H9 (cell line): ENCODE measurements around the gene FLT1. TPM values are rescaled to one million over a fixed set of nuclear protein-coding genes. Genes with fewer than 3 reads are reported as not detected.

ENCODE experiments used
- DNase-seq: peaks from one replicate; pipeline ENCODE4 v3.0.0-alpha.2; 2017
- H2AFZ ChIP-seq: one replicate; pipeline ENCODE4 v1.6.1; 2013; ENCODE audit warnings: mild to moderate bottlenecking, low read length, control low read depth, moderate library complexity
- H2AK5ac ChIP-seq: 2 replicates; pipeline ENCODE4 v1.6.1; 2013; ENCODE audit warnings: low read length, control low read depth, mixed read lengths; ENCODE audit not compliant: insufficient read length
- H2BK120ac ChIP-seq: one replicate; pipeline ENCODE4 v1.6.1; 2013; ENCODE audit warnings: low read depth, mild to moderate bottlenecking, low read length, control low read depth, inconsistent platforms; ENCODE audit not compliant: poor library complexity, severe bottlenecking
- H2BK12ac ChIP-seq: 2 replicates; pipeline ENCODE4 v1.6.1; 2013; ENCODE audit warnings: low read length, control low read depth, mixed read lengths, low read depth; ENCODE audit not compliant: insufficient read length
- H2BK15ac ChIP-seq: 2 replicates; pipeline ENCODE4 v1.6.1; 2013; ENCODE audit warnings: low read depth, low read length, control low read depth
- H2BK20ac ChIP-seq: one replicate; pipeline ENCODE4 v1.6.1; 2013; ENCODE audit warnings: low read depth, mild to moderate bottlenecking, low read length, control low read depth, inconsistent platforms; ENCODE audit not compliant: poor library complexity, severe bottlenecking
- H2BK5ac ChIP-seq: 2 replicates; pipeline ENCODE4 v1.6.1; 2013; ENCODE audit warnings: low read length, control low read depth, mixed read lengths; ENCODE audit not compliant: insufficient read length
- H3K14ac ChIP-seq: 2 replicates; pipeline ENCODE4 v1.6.1; 2013; ENCODE audit warnings: low read length, control low read depth; ENCODE audit not compliant: insufficient read depth
- H3K18ac ChIP-seq: 2 replicates; pipeline ENCODE4 v1.6.1; 2013; ENCODE audit warnings: low read depth, mild to moderate bottlenecking, mixed read lengths, low read length, control low read depth; ENCODE audit not compliant: insufficient read length
- H3K23ac ChIP-seq: 2 replicates; pipeline ENCODE4 v1.6.1; 2013; ENCODE audit warnings: low read length, control low read depth, mixed read lengths, low read depth; ENCODE audit not compliant: insufficient read length
- H3K23me2 ChIP-seq: 2 replicates; pipeline ENCODE4 v1.6.1; 2013; ENCODE audit warnings: low read depth, mild to moderate bottlenecking, mixed read lengths, low read length, control low read depth; ENCODE audit not compliant: insufficient read length, poor library complexity, severe bottlenecking
- H3K27ac ChIP-seq: 2 replicates; pipeline ENCODE4 v1.5.1; 2013; ENCODE audit warnings: low read length, control low read depth, mixed read lengths, low read depth; ENCODE audit not compliant: insufficient read length
- H3K27me3 ChIP-seq: 2 replicates; pipeline ENCODE4 v1.6.1; 2013; ENCODE audit warnings: low read length, control low read depth, inconsistent platforms; ENCODE audit not compliant: insufficient read depth
- H3K4ac ChIP-seq: 2 replicates; pipeline ENCODE4 v1.6.1; 2013; ENCODE audit warnings: low read depth, mild to moderate bottlenecking, control low read depth, inconsistent platforms, low read length, moderate library complexity
- H3K4me1 ChIP-seq: 2 replicates; pipeline ENCODE4 v1.6.1; 2013; ENCODE audit warnings: low read length, control low read depth, inconsistent platforms; ENCODE audit not compliant: insufficient read depth
- H3K4me2 ChIP-seq: 2 replicates; pipeline ENCODE4 v1.6.1; 2013; ENCODE audit warnings: low read length, control low read depth, mixed read lengths; ENCODE audit not compliant: insufficient read length, insufficient read depth
- H3K56ac ChIP-seq: 2 replicates; pipeline ENCODE4 v1.6.1; 2013; ENCODE audit warnings: low read depth, mild to moderate bottlenecking, mixed read lengths, low read length, control low read depth; ENCODE audit not compliant: insufficient read length
- H3K79me1 ChIP-seq: 2 replicates; pipeline ENCODE4 v1.6.1; 2013; ENCODE audit warnings: low read depth, mild to moderate bottlenecking, moderate library complexity, low read length, control low read depth, inconsistent platforms; ENCODE audit not compliant: insufficient read depth, poor library complexity, severe bottlenecking
- H3K79me2 ChIP-seq: 2 replicates; pipeline ENCODE4 v1.6.1; 2013; ENCODE audit warnings: low read length, control low read depth, inconsistent platforms; ENCODE audit not compliant: insufficient read depth
- H3K9ac ChIP-seq: 2 replicates; pipeline ENCODE4 v1.6.1; 2013; ENCODE audit warnings: low read length, control low read depth, mixed read lengths; ENCODE audit not compliant: insufficient read length; ENCODE audit errors: extremely low read depth
- H3K9me3 ChIP-seq: one replicate; pipeline ENCODE4 v1.6.1; 2013; ENCODE audit warnings: low read depth, low read length, inconsistent platforms; ENCODE audit not compliant: control insufficient read depth
- H3T11ph ChIP-seq: one replicate; pipeline ENCODE4 v1.6.1; 2013; ENCODE audit warnings: mild to moderate bottlenecking, low read length, control low read depth, inconsistent platforms
- H4K20me1 ChIP-seq: one replicate; pipeline ENCODE4 v1.6.1; 2013; ENCODE audit not compliant: control insufficient read depth, insufficient read length, insufficient read depth
- H4K5ac ChIP-seq: 2 replicates; pipeline ENCODE4 v1.6.1; 2013; ENCODE audit warnings: low read depth, mild to moderate bottlenecking, mixed read lengths, low read length, control low read depth; ENCODE audit not compliant: insufficient read length
- H4K8ac ChIP-seq: replicated peaks from 2 replicates; pipeline ENCODE4 v1.6.1; 2013; ENCODE audit warnings: low read length, control low read depth, mixed read lengths, low read depth; ENCODE audit not compliant: insufficient read length
- H4K91ac ChIP-seq: 2 replicates; pipeline ENCODE4 v1.6.1; 2013; ENCODE audit warnings: low read depth, mild to moderate bottlenecking, moderate library complexity, mixed read lengths, low read length, control low read depth; ENCODE audit not compliant: insufficient read length
- H3K27ac Mint-ChIP-seq, 3 experiments: 2 replicates in 2 of 3; 3 replicates in 1 of 3; pipeline ENCODE4 v1.8.0; 2020 to 2021; ENCODE audit warnings: mixed read lengths in 3 of 3, mild to moderate bottlenecking in 1 of 3, moderate library complexity in 1 of 3
- H3K27me3 Mint-ChIP-seq: 2 replicates; pipeline ENCODE4 v1.8.0; 2021; ENCODE audit warnings: low read depth, mild to moderate bottlenecking, moderate library complexity, mixed read lengths
- H3K36me3 Mint-ChIP-seq, 3 experiments: 2 replicates in 2 of 3; 3 replicates in 1 of 3; pipeline ENCODE4 v1.8.0; 2020 to 2021; ENCODE audit warnings: low read depth in 3 of 3, mixed read lengths in 3 of 3; ENCODE audit not compliant: insufficient read depth in 1 of 3
- H3K4me1 Mint-ChIP-seq, 2 experiments: 2 replicates each; pipeline ENCODE4 v1.8.0; 2020; ENCODE audit warnings: mixed read lengths in 2 of 2
- H3K4me3 Mint-ChIP-seq, 2 experiments: 2 replicates in 1 of 2; 3 replicates in 1 of 2; pipeline ENCODE4 v1.8.0; 2020 to 2021; ENCODE audit warnings: mild to moderate bottlenecking in 2 of 2, mixed read lengths in 2 of 2, moderate library complexity in 1 of 2
- H3K9me3 Mint-ChIP-seq, 2 experiments: 2 replicates in 1 of 2; 3 replicates in 1 of 2; pipeline ENCODE4 v1.8.0; 2020; ENCODE audit warnings: mild to moderate bottlenecking in 2 of 2, mixed read lengths in 2 of 2, moderate library complexity in 1 of 2
- WGBS: extraction: QIAGEN DNeasy Blood & Tissue Kit; methylation state at CpG from one replicate; pipeline ENCODE4 v1.1.7; 2013; ENCODE audit warnings: missing lambda C conversion rate, low lambda C conversion rate, mixed read lengths; ENCODE audit not compliant: insufficient read length; ENCODE audit errors: extremely low coverage; 5-methylcytosine and 5-hydroxymethylcytosine counted together
- total RNA-seq: library from RNA; stranded (reverse); gene quantifications from 2 replicates; pipeline ENCODE4 v1.2.1, GENCODE V29; 2021
- TF ChIP-seq, protein P1 (sequence below): fragments of 200-600 bp; sonication (generic); conservative IDR thresholded peaks from 3 replicates; pipeline ENCODE4 v1.8.0; 2021; ENCODE audit warnings: antibody characterized with exemption, mild to moderate bottlenecking

FLT1 gene
- total RNA-seq, 1 experiment from 2014 or later, result 84.1 TPM

DNA sequence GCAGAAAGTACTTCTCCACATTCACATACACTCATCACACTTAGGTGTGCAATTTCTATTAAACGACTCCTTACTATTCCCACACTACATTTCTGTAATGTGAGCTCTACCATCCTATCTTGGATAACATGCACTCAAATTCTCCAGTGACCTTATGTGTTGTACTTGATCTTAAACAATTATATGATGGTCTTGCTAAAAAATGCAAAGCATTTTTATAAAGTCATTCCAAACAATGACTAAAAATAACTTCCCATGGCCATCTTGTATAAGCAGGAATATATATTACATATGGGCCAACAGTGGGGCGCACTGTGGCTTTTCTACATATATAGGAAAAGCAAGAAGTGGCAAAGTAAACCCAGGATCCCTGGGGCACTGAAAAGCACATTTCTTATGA lies 155.5 kb downstream of the FLT1 start:
- Histone ChIP-seq H3K4me1 (no peaks in the 10 kb centered on the region), H3K27ac (no peak overlapping the region), H2AFZ (no peak overlapping the region), H3K4me2 (no peak overlapping the region), H3K79me2 (no peaks in the 10 kb centered on the region), H4K5ac (no peak overlapping the region), H3K23ac (no peak overlapping the region), H2BK5ac (no peak overlapping the region), H4K20me1 (no peaks in the 10 kb centered on the region), H3K9ac (no peak overlapping the region), H3K79me1 (no peaks in the 10 kb centered on the region), H3K4ac (no peak overlapping the region), H3K23me2 (no peaks in the 10 kb centered on the region), H4K8ac (no peak overlapping the region), H2BK20ac (no peak overlapping the region), H3K56ac (no peak overlapping the region), H3K14ac (no peak overlapping the region), H2BK120ac (no peak overlapping the region), H2BK12ac (no peak overlapping the region), H3K18ac (no peak overlapping the region), H3K9me3 (no peaks in the 10 kb centered on the region), H2BK15ac (no peak overlapping the region), H3K27me3 (no peaks in the 10 kb centered on the region), H4K91ac (no peak overlapping the region), H2AK5ac (no peak overlapping the region), H3T11ph (no peak overlapping the region)
- H3K4me1 Mint-ChIP-seq, result peaks cover 10 to 18% of the 10 kb centered on the region in 2 experiments
- H3K27ac Mint-ChIP-seq, result no peak overlapping the region
- peaks cover 11 to 26% (median 23%) of the 10 kb centered on the region in 3 experiments; a peak in 6 of 7 replicates for H3K36me3 Mint-ChIP-seq
- DNase-seq, result no peak
- no peaks in the 10 kb centered on the region for H3K9me3 Mint-ChIP-seq
- WGBS, result no CpG with 5 or more reads among the region's 2 CpGs
- no peak overlapping the region for H3K4me3 Mint-ChIP-seq
- no peaks in the 10 kb centered on the region for H3K27me3 Mint-ChIP-seq
- TF ChIP-seq, protein P1, sequence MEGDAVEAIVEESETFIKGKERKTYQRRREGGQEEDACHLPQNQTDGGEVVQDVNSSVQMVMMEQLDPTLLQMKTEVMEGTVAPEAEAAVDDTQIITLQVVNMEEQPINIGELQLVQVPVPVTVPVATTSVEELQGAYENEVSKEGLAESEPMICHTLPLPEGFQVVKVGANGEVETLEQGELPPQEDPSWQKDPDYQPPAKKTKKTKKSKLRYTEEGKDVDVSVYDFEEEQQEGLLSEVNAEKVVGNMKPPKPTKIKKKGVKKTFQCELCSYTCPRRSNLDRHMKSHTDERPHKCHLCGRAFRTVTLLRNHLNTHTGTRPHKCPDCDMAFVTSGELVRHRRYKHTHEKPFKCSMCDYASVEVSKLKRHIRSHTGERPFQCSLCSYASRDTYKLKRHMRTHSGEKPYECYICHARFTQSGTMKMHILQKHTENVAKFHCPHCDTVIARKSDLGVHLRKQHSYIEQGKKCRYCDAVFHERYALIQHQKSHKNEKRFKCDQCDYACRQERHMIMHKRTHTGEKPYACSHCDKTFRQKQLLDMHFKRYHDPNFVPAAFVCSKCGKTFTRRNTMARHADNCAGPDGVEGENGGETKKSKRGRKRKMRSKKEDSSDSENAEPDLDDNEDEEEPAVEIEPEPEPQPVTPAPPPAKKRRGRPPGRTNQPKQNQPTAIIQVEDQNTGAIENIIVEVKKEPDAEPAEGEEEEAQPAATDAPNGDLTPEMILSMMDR, result no peak
